Measurements from ENCODE around the gene NFRKB. TPM values are rescaled to one million over a fixed set of nuclear protein-coding genes. Genes with fewer than 3 reads are reported as not detected.

NFRKB gene
- total and polyA plus RNA-seq, 2 donors (not counting 3 experiments of a cell fraction or from before 2014, with no cell fraction given) = 21.7 to 30.6 TPM

DNA sequence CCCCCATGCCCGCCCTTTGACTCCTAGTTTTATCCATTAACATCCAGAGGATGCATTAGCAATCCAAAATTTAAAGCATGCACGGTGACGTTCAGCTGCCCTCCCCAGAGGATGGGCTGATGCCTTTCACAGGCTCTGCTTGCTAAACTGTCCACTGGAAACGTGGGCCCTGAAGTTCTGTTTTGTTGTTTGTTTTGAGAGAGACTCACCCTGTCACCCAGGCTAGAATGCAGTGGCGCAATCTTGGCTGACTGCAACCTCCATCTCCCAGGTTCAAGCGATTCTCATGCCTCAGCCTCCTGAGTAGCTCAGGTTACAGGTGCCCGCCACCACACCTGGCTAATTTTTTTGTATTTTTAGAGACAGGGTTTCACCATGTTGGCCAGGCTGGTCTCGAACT, 39.3 kb downstream of the NFRKB start:
- BruUV-seq (replicated peaks) = no TSS peak
- POLR2A ChIA-PET = no interaction called here

More for the DNA sequence above, 39.3 kb downstream of the NFRKB start:
- Histone ChIP-seq H3K36me3 (ENCODE audit: control insufficient read depth in 2 of 2, extremely low read depth in 1 of 2, insufficient read depth in 2 of 2, low read length in 2 of 2) (no peaks in the 10 kb centered on the region), H3K27me3 (ENCODE audit: control insufficient read depth in 2 of 2, insufficient read depth in 2 of 2, low read length in 2 of 2) (no peaks in the 10 kb centered on the region), H3K27ac (ENCODE audit: insufficient read depth, low read depth, low read length) (no peak overlapping the region), H3K9ac (replicated peaks; ENCODE audit: extremely low read depth, insufficient read depth, low read length) (no peak overlapping the region), H4K20me1 (replicated peaks; ENCODE audit: control insufficient read depth, extremely low read depth, insufficient read depth, low read length) (no peaks in the 10 kb centered on the region), H2AFZ (ENCODE audit: low read depth, low read length) (no peak overlapping the region), H3K79me2 (ENCODE audit: control insufficient read depth, insufficient read depth, low read length) (no peaks in the 10 kb centered on the region), H3K9me3 (replicated peaks; ENCODE audit: control insufficient read depth, insufficient read depth, low read length) (no peaks in the 10 kb centered on the region), H3K9me1 (replicated peaks; ENCODE audit: control insufficient read depth, extremely low read depth, insufficient read depth, low read length) (no peaks in the 10 kb centered on the region), H3K4me2 (ENCODE audit: insufficient read depth, low read length) (no peak overlapping the region), H3K4me3 (replicated peaks in 1 of 3; ENCODE audit: insufficient read depth in 1 of 3, low read depth in 1 of 3, low read length in 3 of 3) (no peak overlapping the region), H3K4me1 (ENCODE audit: control insufficient read depth, extremely low read depth, insufficient read depth, low read length) (no peaks in the 10 kb centered on the region)
- DNase-seq (ENCODE audit: low read depth, low spot score) (no peak), FAIRE-seq (no peak)
- intact Hi-C loops (cut with micrococcal nuclease) (no loop called here), dilution Hi-C loops (cut with MboI; ENCODE audit: extremely low pct_ligation_motif_present, low sequenced_read_pairs) (no loop called here)
- TF ChIP-seq FOS (IDR thresholded peaks at IDR 0.05; ENCODE audit: borderline replicate concordance, insufficient read depth, low read length) (no peak), POLR2AphosphoS5 (IDR thresholded peaks at IDR 0.05; ENCODE audit: insufficient read depth, low read depth, low read length) (no peak), EZH2 (IDR thresholded peaks at IDR 0.05; ENCODE audit: borderline replicate concordance, low read depth, low read length, severe bottlenecking) (no peak), POLR2A (IDR thresholded peaks at IDR 0.05; ENCODE audit: low read depth, low read length) (no peak), MYC (IDR thresholded peaks at IDR 0.05; ENCODE audit: low read depth, low read length) (no peak), GATA2 (IDR thresholded peaks at IDR 0.05; ENCODE audit: insufficient read depth, insufficient read length, low read depth, low read length) (no peak), JUN (IDR thresholded peaks at IDR 0.05; ENCODE audit: borderline replicate concordance, insufficient read depth, insufficient read length, low read depth) (no peak)
- TF ChIP-seq, protein P1, sequence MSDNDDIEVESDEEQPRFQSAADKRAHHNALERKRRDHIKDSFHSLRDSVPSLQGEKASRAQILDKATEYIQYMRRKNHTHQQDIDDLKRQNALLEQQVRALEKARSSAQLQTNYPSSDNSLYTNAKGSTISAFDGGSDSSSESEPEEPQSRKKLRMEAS (IDR thresholded peaks at IDR 0.05; ENCODE audit: insufficient read depth, insufficient read length) = no peak
- TF ChIP-seq, protein P2, sequence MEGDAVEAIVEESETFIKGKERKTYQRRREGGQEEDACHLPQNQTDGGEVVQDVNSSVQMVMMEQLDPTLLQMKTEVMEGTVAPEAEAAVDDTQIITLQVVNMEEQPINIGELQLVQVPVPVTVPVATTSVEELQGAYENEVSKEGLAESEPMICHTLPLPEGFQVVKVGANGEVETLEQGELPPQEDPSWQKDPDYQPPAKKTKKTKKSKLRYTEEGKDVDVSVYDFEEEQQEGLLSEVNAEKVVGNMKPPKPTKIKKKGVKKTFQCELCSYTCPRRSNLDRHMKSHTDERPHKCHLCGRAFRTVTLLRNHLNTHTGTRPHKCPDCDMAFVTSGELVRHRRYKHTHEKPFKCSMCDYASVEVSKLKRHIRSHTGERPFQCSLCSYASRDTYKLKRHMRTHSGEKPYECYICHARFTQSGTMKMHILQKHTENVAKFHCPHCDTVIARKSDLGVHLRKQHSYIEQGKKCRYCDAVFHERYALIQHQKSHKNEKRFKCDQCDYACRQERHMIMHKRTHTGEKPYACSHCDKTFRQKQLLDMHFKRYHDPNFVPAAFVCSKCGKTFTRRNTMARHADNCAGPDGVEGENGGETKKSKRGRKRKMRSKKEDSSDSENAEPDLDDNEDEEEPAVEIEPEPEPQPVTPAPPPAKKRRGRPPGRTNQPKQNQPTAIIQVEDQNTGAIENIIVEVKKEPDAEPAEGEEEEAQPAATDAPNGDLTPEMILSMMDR (IDR thresholded peaks at IDR 0.05; ENCODE audit: extremely low read depth in 1 of 2, insufficient read depth in 1 of 2, low read depth in 1 of 2, low read length in 2 of 2) = no peak
- CTCF ChIA-PET = no interaction called here
